A549 (cell line): ENCODE data around the gene ESRRG. TPM values are rescaled to one million over a fixed set of nuclear protein-coding genes. Genes with fewer than 3 reads are reported as not detected.

Source experiments
- ATAC-seq, 2 experiments: fragments of 200-7000 bp in 1 of 2; fragments of >200 bp in 1 of 2; cut with Nextera tagmentation in 1 of 2; cut with Tn5 transposase in 1 of 2; 3 replicates each; pipeline versions ENCODE4 v1.8.0 to v1.9.1; 2018 to 2020; ENCODE audit warnings: mild to moderate bottlenecking in 1 of 2, moderate library complexity in 1 of 2
- CTCF ChIA-PET: fragments of 300-600 bp; sonication (Branson Sonifier 250); formaldehyde crosslinking; extraction: SDS; loops from one replicate; lab custom pipeline; 2021; ENCODE audit warnings: antibody characterized with exemption, inconsistent platforms; lab: Yijun Ruan, JAX
- POLR2A ChIA-PET: fragments of 350-600 bp; formaldehyde crosslinking; extraction: SDS; loops from one replicate; lab custom pipeline; 2021; ENCODE audit warnings: antibody characterized with exemption, inconsistent platforms; lab: Yijun Ruan, JAX
- DNase-seq, 2 experiments: peaks; one replicate each; pipeline versions ENCODE4 v3.0.0 to v3.0.0-alpha.2; 2011 to 2016; ENCODE audit warnings: low read depth in 1 of 2, low spot score in 1 of 2
- FAIRE-seq: peaks from 2 replicates; lab custom pipeline; 2011; peaks lifted over from hg19 to GRCh38; lab: Jason Lieb, UNC
- H3K27ac ChIP-seq, 2 experiments: fragments of >200 bp; sonication (Bioruptor Twin); formaldehyde crosslinking; 3 replicates each; pipeline ENCODE4 v1.5.1; 2016 to 2017
- H3K4me1 ChIP-seq: fragments of >200 bp; sonication (Bioruptor Twin); formaldehyde crosslinking; 3 replicates; pipeline ENCODE4 v1.6.1; 2016
- H3K4me2 ChIP-seq: fragments of >200 bp; sonication (Bioruptor Twin); formaldehyde crosslinking; 3 replicates; pipeline ENCODE4 v1.6.1; 2016
- H3K4me3 ChIP-seq: fragments of >200 bp; sonication (Bioruptor Twin); formaldehyde crosslinking; 3 replicates; pipeline ENCODE4 v1.5.1; 2016
- H3K9me3 ChIP-seq: fragments of >200 bp; sonication (Bioruptor Twin); formaldehyde crosslinking; 3 replicates; pipeline ENCODE4 v1.6.1; 2016
- BHLHE40 ChIP-seq: IDR thresholded peaks from 2 replicates; pipeline ENCODE4 v1.6.1; 2012; ENCODE audit warnings: low read depth, low read length, inconsistent platforms
- CBX8 ChIP-seq: fragments of 200-600 bp; sonication (generic); IDR thresholded peaks from 2 replicates; pipeline ENCODE4 v1.6.1; 2016
- CEBPB ChIP-seq, 2 experiments: fragments of >200 bp in 1 of 2; sonication (Bioruptor Twin) in 1 of 2; formaldehyde crosslinking in 1 of 2; IDR thresholded peaks; 2 replicates each; pipeline ENCODE4 v1.6.1; 2012 to 2016
- NFE2L2 ChIP-seq: fragments of 150-350 bp; conservative IDR thresholded peaks from 2 replicates; pipeline ENCODE4 v1.6.1; 2014; ENCODE audit warnings: low read length
- POLR2A ChIP-seq: IDR thresholded peaks from 2 replicates; pipeline ENCODE4 v1.6.1; 2012; ENCODE audit warnings: mild to moderate bottlenecking, low read length
- RAD21 ChIP-seq, 2 experiments: fragments of >200 bp in 1 of 2; sonication (Bioruptor Twin) in 1 of 2; formaldehyde crosslinking in 1 of 2; IDR thresholded peaks in 1 of 2; conservative IDR thresholded peaks in 1 of 2; 2 replicates in 1 of 2; 3 replicates in 1 of 2; pipeline ENCODE4 v1.6.1; 2012 to 2018; ENCODE audit warnings: inconsistent platforms in 1 of 2
- RNF2 ChIP-seq: fragments of 200-600 bp; sonication (generic); IDR thresholded peaks from 2 replicates; pipeline ENCODE4 v1.6.1; 2016; ENCODE audit warnings: low read depth, mild to moderate bottlenecking, antibody characterized with exemption, moderate library complexity, borderline replicate concordance
- SMC3 ChIP-seq: fragments of >200 bp; sonication (Bioruptor Twin); formaldehyde crosslinking; IDR thresholded peaks from 3 replicates; pipeline ENCODE4 v1.6.1; 2018; ENCODE audit warnings: inconsistent platforms
- ZC3H11A ChIP-seq: fragments of 450-650 bp; IDR thresholded peaks from 2 replicates; pipeline ENCODE4 v1.6.1; 2014; ENCODE audit warnings: antibody characterized with exemption, mild to moderate bottlenecking
- WGBS: methylation state at CpG from one replicate; pipeline ENCODE4 v1.1.6; 2017; ENCODE audit errors: missing lambda C conversion rate; 5-methylcytosine and 5-hydroxymethylcytosine counted together
- polyA plus RNA-seq, 4 experiments: library from polyadenylated mRNA; depleted of rRNA in 3 of 4; stranded (reverse); fragments of >200 nt; fragmentation: RNase III in 1 of 4; extraction: RNeasy Plus Mini Kit Qiagen cat#74134 plus additional on column Dnase treatment in 1 of 4; gene quantifications; 2 replicates in 3 of 4; 3 replicates in 1 of 4; pipeline ENCODE4 v1.2.3, GENCODE V29; 2011 to 2017
- TF ChIP-seq, protein P1 (sequence below): fragments of 200-600 bp; sonication (generic); IDR thresholded peaks from 2 replicates; pipeline ENCODE4 v1.6.1; 2016; ENCODE audit warnings: antibody characterized with exemption, mild to moderate bottlenecking, moderate library complexity
- TF ChIP-seq, protein P2 (sequence below): IDR thresholded peaks from 2 replicates; pipeline ENCODE4 v1.6.1; 2012; ENCODE audit warnings: low read depth, borderline replicate concordance
- TF ChIP-seq, protein P3 (sequence below): IDR thresholded peaks from 2 replicates; pipeline ENCODE4 v1.6.1; 2012
- TF ChIP-seq, protein P4 (sequence below): fragments of 250-450 bp; sonication (Bioruptor Pico); IDR thresholded peaks from 2 replicates; pipeline ENCODE4 v1.5.0; 2021; ENCODE audit warnings: mild to moderate bottlenecking, moderate library complexity, borderline replicate concordance
- TF ChIP-seq, protein P5 (sequence below): fragments of 250-450 bp; sonication (Bioruptor Pico); IDR thresholded peaks from 2 replicates; pipeline ENCODE4 v1.5.0; 2020; ENCODE audit warnings: low read depth, mild to moderate bottlenecking, moderate library complexity

The ESRRG gene
- polyA plus RNA-seq, 2 of the 4 experiments (the other 2 are of a cell fraction): 0.09 TPM; not detected in 1

DNA sequence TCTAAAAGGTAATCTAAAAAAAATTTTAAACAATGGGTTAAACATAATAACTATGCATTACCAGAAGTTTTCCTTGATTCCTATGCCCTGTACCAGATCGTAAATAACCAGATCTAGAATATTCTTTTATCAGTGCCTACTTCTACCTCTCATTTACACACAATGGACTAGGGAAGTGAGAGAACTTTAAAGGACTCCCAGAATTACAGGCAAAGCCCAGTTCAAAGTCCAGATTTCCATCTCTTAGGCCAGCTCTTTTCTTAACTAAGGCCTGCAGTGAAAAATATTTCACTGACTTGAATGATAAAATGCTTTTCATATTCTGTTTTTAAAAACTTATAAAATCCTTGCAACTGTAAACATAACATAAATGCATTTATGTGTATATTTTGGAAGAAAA is 32.6 kb downstream of the ESRRG start (continued):
- TF ChIP-seq, protein P1, sequence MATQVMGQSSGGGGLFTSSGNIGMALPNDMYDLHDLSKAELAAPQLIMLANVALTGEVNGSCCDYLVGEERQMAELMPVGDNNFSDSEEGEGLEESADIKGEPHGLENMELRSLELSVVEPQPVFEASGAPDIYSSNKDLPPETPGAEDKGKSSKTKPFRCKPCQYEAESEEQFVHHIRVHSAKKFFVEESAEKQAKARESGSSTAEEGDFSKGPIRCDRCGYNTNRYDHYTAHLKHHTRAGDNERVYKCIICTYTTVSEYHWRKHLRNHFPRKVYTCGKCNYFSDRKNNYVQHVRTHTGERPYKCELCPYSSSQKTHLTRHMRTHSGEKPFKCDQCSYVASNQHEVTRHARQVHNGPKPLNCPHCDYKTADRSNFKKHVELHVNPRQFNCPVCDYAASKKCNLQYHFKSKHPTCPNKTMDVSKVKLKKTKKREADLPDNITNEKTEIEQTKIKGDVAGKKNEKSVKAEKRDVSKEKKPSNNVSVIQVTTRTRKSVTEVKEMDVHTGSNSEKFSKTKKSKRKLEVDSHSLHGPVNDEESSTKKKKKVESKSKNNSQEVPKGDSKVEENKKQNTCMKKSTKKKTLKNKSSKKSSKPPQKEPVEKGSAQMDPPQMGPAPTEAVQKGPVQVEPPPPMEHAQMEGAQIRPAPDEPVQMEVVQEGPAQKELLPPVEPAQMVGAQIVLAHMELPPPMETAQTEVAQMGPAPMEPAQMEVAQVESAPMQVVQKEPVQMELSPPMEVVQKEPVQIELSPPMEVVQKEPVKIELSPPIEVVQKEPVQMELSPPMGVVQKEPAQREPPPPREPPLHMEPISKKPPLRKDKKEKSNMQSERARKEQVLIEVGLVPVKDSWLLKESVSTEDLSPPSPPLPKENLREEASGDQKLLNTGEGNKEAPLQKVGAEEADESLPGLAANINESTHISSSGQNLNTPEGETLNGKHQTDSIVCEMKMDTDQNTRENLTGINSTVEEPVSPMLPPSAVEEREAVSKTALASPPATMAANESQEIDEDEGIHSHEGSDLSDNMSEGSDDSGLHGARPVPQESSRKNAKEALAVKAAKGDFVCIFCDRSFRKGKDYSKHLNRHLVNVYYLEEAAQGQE: no peak
- TF ChIP-seq RNF2: no peak

DNA sequence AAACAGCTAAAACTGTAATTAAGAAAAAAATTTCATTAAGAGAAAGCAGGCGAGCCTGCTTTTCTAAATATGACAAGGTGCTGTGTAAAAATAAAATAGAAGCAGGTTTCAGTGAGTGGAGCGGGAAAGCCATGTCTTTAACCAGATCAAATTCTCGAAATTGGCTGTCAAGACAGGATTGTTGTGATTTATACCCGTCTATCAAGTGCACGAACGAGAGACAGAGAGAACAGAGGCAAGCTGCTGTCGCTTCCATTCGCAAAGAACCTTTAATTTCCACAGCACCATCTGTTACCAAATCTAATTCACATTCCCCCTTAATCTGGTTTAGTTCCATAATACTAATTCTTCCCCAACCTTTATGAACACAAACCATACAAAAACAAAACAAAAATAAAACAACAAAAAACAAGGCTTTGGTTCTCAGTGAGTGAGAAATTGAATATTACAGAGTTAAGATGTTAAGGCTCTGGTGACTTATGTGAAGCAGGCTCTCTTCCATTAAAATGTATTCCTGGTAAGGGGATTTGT is 35.0 kb downstream of the ESRRG start:
- WGBS: 32% methylated on average over 8 of the region's 8 CpGs

DNA sequence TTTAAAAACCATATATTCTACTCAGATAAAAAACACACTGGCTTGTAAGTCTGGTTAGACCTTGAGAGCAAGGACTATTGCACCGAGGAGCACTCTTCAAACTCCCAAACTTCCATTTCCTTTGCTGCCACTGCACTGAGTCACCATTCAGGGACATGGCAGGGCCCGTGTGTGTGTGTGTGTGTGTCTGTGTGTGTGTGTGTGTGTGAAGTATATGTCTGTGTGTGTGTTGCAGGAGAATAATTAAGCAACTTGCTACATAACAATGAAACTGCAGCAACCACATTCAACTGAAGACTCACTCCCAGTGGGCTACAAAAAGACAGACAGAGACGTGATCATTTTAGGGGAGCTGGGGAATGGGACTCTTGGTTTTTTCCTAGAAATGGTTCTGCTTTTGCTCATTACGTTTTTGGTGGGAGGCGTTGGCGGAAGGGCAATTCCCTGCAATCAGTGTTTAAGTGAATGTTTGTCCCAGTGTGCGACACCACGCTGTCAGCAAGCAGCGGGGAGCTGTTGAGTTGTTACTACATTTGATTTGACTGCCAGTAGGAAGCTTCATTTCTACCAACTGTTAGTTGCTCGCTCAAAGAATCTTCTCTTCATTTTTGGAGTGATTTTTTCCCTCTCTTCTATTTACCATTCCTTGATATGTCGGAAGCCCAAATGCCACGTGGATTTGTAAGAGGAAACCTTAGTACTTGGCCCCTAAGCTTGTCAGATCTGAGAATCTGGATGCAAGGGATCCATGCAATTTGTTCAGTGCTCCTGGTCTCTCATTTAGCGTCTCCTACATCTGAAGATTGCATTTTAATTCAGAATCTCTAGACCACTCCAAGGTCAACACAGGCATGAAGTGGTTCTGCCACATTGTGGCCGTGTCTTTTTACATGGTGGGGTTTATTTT is 36.1 kb downstream of the ESRRG start:
- Histone ChIP-seq H3K4me2 (no peak overlapping the region), H3K9me3 (no peaks in the 10 kb centered on the region), H3K4me1 (no peaks in the 10 kb centered on the region), H3K27ac (no peak overlapping the region), H3K4me3 (no peak overlapping the region)
- no peak for DNase-seq
- 15% methylated on average over 14 of the region's 14 CpGs for WGBS
- no peak for ATAC-seq
- ChIA-PET POLR2A (no interaction called here), CTCF (no interaction called here)
- TF ChIP-seq SMC3: no peak
- TF ChIP-seq, protein P2, sequence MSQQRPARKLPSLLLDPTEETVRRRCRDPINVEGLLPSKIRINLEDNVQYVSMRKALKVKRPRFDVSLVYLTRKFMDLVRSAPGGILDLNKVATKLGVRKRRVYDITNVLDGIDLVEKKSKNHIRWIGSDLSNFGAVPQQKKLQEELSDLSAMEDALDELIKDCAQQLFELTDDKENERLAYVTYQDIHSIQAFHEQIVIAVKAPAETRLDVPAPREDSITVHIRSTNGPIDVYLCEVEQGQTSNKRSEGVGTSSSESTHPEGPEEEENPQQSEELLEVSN: no peak
- TF ChIP-seq RAD21 (conservative IDR thresholded peaks at IDR 0.05 in 1 of 2, IDR thresholded peaks at IDR 0.05 in 1 of 2): no peak
- no peak for TF ChIP-seq NFE2L2
- TF ChIP-seq, protein P3, sequence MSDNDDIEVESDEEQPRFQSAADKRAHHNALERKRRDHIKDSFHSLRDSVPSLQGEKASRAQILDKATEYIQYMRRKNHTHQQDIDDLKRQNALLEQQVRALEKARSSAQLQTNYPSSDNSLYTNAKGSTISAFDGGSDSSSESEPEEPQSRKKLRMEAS: no peak
- no peak for TF ChIP-seq CBX8
- TF ChIP-seq, protein P4, sequence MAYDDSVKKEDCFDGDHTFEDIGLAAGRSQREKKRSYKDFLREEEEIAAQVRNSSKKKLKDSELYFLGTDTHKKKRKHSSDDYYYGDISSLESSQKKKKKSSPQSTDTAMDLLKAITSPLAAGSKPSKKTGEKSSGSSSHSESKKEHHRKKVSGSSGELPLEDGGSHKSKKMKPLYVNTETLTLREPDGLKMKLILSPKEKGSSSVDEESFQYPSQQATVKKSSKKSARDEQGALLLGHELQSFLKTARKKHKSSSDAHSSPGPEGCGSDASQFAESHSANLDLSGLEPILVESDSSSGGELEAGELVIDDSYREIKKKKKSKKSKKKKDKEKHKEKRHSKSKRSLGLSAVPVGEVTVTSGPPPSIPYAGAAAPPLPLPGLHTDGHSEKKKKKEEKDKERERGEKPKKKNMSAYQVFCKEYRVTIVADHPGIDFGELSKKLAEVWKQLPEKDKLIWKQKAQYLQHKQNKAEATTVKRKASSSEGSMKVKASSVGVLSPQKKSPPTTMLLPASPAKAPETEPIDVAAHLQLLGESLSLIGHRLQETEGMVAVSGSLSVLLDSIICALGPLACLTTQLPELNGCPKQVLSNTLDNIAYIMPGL: no peak
- no peak for TF ChIP-seq BHLHE40
- TF ChIP-seq, protein P5, sequence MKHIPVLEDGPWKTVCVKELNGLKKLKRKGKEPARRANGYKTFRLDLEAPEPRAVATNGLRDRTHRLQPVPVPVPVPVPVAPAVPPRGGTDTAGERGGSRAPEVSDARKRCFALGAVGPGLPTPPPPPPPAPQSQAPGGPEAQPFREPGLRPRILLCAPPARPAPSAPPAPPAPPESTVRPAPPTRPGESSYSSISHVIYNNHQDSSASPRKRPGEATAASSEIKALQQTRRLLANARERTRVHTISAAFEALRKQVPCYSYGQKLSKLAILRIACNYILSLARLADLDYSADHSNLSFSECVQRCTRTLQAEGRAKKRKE: no peak
- TF ChIP-seq POLR2A: no peak
- no peak for TF ChIP-seq CEBPB (IDR thresholded peaks at IDR 0.05)
- TF ChIP-seq ZC3H11A: no peak
- TF ChIP-seq, all 56 proteins: peak for 0
- no peak for FAIRE-seq

More for the DNA sequence above, 35.0 kb downstream of the ESRRG start:
- Histone ChIP-seq H3K4me2 (no peak overlapping the region), H3K27ac (no peak overlapping the region), H3K9me3 (no peaks in the 10 kb centered on the region), H3K4me3 (no peak overlapping the region), H3K4me1 (no peaks in the 10 kb centered on the region)
- FAIRE-seq (no peak), DNase-seq (no peak), ATAC-seq (no peak)
- ChIA-PET POLR2A (no interaction called here), CTCF (no interaction called here)
- TF ChIP-seq ZC3H11A: no peak
- TF ChIP-seq POLR2A: no peak
